Hindlimb muscle (tissue), 1 donor: ENCODE measurements around the gene CDK5RAP1. TPM values are rescaled to one million over a fixed set of nuclear protein-coding genes. Genes with fewer than 3 reads are reported as not detected.
"Not testable (repeated sequence)": the region's sequence is repeated elsewhere in the genome, so short reads cannot be mapped to it uniquely, and the experiment has no call there.

Source experiments
- DNase-seq: peaks from one replicate; pipeline ENCODE4 v3.0.0-alpha.2; 2013
- polyA plus RNA-seq: library from polyadenylated mRNA; unstranded; fragments of 120-200 nt; gene quantifications from one replicate; pipeline ENCODE4 v1.2.1, GENCODE V29; 2013; ENCODE audit not compliant: insufficient read length

Gene CDK5RAP1, protein sequence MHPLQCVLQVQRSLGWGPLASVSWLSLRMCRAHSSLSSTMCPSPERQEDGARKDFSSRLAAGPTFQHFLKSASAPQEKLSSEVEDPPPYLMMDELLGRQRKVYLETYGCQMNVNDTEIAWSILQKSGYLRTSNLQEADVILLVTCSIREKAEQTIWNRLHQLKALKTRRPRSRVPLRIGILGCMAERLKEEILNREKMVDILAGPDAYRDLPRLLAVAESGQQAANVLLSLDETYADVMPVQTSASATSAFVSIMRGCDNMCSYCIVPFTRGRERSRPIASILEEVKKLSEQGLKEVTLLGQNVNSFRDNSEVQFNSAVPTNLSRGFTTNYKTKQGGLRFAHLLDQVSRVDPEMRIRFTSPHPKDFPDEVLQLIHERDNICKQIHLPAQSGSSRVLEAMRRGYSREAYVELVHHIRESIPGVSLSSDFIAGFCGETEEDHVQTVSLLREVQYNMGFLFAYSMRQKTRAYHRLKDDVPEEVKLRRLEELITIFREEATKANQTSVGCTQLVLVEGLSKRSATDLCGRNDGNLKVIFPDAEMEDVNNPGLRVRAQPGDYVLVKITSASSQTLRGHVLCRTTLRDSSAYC
- polyA plus RNA-seq: 24.6 TPM

DNA sequence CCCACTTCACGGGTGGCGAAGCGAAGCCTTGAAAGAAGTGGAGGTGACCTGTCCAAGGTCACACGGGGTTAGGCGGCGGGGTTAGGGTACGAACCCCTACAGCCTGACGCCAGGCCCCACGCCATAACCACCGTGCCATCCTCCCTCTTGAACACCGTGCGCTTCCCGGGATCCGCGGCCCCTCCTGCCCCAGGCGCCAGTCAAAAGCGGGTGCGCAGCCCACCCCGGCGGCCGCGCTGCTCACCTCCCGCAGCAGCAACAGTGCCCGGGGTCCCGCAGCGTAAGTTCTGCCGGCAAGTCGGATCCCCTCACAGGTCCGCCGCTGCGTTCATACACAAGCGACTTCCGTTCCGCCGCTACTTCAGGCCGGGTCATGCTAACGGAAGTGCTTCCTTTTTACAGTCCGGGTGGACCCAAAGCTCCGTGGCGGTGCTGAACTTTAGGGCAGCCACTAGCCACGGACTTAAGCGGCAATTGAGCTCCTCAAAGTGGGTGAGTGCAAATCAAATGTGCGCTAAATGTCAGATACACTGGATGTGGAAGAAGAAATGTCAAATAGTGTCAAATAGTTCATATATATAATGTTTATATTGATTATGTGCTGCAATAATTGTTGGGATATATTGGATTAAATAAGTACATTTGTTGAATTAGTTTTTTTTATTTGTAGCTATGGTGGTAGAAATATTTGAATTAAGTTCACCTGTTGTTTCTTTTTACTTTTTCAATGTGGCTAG, at the start of gene CDK5RAP1:
TSS of gene CDK5RAP1 (minus strand) at position 336 of the 737 bp plus-strand sequence. CDS start 4,455 bp downstream, outside the sequence.
- peak; percentile 90 for DNase-seq

DNA sequence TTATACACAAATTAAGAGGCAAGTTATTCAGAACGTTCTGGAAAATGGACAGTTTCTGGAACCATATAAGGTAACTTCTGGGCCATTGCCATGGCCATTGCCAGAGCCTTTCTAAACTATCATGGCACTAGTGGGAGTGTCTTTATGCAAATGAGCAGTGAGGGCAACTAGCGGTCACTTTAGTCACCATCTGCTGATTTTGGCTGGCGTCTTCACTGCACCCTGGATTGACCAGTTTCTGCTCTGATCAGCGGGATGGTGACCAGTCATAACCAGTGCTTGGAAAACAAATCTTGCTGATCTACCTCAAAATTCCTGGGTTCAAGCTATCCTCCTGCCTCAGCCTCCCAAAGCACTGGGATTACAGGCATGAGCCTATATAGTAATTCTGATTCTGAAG, 49.5 kb upstream of the CDK5RAP1 start:
- DNase-seq: no peak

DNA sequence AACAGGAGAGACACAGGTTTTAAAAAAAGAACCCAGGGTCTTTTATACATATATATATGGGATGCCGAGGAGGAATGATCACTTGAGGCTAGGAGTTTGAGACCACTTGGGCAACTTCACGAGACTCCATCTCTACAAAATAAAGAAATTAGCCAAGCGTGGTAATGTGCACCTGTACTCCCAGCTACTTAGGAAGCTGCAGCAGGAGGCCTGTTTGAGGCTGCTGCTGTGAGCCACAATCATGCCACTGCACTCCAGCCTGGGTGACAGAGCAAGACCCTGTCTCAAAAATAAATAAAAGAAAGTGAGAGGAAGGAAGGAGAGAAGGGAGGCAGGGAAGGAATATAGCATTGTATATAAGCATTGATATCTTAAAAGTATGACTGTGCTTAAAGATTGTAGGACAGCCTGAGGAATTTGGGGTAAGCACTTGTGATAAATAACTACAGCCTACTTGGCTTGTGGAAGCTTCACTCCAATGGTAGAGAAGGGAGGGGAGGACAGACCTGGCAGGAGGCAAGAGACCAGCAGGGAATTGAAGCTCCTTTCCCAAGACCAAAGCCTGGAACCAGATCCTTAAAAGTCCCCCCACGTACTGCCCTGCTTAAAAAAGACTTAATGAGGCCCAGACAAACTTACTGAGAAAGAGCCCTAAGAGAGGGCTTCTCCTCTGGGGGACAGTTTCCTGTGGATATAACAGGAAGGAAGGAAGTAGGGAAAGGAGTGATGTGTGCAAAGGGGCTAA, 44.7 kb upstream of the CDK5RAP1 start:
- no peak for DNase-seq

DNA sequence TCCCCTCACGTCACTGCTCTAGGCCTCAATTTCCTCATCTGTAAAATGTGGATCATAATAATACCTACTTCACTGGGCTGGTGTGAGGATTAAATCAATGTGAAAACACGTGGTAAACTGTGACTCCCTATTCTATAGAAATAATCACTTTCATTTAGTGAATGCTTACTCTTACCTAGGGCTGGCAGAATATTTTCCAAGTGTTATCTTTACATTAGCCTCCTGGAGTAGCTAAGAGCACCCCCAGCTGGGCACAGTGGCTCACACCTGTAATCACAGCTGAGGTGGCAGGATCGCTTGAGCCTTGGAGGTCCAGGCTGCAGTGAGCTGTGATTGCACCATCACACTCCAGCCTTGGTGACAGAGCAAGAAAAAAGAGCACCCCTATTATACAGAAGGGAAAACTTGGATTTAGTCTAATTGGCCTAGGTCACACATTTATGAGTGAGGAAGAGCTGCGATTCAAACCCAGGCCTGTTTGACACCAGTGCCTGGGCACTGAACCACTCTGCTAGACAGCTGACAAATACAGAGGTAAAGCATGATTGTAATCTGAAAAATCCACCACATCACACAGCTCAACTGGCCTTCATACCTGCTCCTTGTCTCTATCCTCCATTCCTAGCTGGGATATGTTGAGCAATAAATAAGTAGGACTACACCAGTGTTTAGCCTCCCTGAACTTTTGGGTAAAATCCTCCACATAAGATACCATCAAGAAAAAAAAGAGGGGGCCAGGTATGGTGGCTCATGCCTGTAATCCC, 43.7 kb upstream of the CDK5RAP1 start:
- no peak for DNase-seq

DNA sequence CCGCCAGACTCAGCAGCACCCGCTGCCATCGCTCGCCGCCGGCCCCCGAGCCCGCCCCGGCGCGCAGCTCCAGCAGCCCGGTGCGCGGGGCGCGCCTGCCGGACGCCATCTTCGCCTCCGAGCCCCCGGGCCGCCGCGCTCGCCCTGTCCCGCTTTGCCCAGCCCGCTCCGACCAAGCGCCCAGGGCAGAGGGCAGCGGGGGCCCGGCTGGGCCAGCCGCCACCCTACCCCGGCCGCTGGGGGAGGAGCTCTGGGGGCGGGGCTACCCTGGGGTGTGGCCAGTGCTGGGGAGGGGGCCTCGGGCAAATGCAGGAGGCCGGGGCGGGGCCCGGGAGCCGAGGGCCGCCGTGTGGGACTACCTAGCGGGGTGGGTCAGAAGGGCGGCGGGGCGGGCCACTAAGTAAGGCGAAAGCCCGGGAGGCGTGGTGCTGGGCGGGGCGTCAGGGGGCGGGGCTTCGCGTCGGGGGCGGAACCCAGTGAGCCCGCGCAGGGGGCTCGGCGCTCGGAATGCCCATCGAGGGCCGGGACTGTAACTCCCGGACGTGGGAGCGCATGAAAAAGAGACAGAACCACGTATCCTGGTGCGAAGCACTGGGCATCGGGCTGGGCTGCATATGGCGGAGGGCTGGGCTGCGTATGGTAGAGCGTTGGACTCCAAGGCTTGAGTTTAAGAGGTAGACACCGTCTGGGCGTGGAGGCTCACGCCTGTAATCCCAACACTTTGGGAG, 42.4 kb upstream of the CDK5RAP1 start, which contains the start of gene SNTA1:
TSS of gene SNTA1 (minus strand) at position 252 of the 728 bp plus-strand sequence. CDS start at position 109, 143 bp downstream.
- DNase-seq: peak; percentile 64

DNA sequence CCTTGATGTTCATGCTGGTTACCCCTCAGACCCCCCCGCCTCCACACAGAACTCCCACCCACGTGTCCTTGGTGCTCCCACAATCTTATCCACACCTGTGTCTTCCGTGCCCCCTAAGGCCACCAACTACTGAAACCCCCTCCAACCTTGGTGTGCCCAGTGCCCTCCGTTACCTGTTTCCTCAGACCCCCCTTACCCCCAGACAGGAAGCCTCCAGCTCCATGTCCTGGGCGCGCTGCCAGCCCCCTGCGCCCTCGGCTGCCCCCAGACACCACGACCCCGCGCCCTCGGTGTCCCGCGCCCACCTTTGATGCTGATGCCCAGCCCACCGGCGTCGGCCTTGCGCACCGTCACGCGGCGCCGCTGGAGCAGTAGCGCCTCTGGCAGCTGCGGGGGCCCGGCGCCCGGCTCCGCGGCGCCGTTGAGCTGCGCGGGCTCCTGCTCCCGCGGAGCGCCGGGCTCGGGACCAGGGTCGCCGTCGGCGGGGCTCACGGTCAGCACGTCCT, 41.7 kb upstream of the CDK5RAP1 start:
- DNase-seq: no peak

DNA sequence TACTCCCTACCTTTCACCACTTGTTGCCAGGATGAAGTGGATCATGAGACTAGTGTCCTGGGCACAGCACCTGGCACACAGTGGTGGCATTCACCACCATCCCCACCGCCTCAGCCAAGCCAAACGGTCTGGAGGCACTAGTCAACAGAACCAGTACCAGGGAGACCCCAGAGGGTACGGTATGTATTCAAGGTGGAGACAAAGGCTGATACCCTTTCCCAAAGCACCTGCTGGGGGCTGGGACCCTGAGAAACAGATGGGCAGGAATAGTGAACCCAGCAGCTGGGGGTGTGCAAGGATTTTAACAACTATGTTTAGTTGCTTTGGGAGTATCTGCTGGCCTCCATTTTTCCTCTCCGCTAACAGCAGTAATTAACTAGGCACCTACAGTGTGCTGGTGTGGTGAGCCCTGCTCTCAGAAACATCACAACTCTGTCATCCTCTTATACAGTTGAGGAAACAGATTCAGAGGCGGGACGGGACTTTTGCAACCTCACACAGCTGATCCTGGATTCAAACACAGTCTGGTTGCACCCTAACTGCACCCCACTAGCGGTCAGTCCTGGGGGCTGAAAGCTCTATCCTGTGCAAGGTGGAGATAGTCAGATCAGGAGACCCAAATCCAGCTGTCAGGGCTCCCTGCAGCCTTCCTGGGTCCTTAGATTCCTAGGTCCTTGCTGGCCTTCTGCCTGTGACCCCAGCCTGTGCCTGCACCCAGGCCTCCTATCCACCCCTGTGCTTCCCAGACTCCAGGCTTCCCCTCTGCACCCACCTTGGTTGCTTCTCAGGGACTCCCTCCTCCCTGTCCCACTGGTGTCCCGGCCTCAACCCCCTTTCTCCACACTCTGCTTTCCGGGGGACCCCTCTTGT, 41.1 kb upstream of the CDK5RAP1 start:
- DNase-seq: no peak

DNA sequence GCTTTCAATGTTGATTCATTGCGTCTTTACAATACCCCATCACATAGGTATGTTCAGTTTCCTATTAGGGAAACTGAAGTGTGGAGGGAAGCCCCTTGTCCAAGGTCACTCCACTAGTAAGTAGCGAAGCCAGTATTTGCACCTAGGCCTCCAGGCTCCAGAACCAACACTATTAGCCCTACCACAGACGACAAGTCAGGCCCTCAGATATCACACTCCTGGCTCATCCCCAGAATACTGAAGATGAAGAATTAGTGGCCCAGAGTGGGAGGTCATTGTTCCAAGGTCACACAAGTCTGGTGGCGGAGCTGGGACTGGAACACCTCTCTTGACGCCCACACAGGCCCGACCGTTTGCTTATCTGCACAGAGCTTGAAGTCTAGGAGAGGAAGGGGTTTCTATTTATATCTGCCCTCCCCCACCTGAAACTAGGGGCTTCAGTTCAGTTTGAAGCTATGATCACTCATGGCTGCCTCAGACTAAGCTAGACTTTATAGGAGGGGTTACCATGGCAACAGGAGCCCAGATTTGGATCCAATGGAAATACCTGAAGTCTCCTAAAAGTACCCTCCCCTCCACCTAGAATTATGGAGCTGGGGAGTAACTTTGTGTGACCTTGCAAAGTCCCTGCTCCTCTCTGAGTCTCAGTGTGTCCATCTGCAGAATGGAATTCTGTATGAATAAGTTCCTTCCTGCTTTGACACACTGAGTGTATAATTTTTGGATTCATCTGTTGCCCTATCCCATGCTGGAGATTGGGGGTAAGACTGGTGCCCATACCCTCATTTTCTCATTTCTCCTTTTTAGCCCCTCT, 40.0 kb upstream of the CDK5RAP1 start:
- DNase-seq: no peak

DNA sequence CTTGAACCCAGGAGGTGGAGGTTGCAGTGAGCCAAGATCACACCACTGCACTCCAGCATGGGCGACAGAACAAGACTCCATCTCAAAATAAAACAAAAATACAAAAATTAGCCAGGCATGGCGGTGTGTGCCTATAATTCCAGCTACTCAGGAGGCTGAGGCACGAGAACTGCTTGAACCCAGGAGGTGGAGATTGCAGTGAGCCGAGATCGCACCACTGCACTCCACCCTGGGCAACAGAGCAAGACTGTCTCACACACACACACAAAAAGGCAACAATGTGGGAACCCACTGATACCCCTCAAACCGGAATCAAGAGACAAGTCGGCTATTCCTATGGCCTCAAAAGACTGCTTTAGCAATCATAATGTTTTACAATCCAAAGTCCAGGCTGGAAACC, 39.2 kb upstream of the CDK5RAP1 start:
- not testable (repeated sequence) for DNase-seq

DNA sequence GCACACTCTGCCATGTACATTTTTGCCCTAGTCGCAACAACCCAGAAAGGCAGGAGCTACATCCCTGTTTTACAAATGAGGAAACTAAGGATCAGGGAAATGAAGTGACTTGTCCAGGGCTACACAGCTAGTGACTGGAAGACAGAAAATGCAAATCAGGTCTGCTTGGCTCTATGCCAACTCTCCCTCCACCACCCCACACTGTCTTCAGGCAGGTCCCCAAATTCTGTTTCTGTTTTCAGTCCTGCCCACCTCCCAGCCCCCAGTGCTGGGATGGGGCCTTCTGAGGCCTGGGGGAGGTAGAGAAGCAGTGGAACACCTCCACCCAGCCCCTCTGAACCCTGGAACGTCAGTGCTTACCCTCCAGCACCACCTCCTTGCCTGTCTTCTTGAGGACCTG, 37.2 kb upstream of the CDK5RAP1 start:
- no peak for DNase-seq

DNA sequence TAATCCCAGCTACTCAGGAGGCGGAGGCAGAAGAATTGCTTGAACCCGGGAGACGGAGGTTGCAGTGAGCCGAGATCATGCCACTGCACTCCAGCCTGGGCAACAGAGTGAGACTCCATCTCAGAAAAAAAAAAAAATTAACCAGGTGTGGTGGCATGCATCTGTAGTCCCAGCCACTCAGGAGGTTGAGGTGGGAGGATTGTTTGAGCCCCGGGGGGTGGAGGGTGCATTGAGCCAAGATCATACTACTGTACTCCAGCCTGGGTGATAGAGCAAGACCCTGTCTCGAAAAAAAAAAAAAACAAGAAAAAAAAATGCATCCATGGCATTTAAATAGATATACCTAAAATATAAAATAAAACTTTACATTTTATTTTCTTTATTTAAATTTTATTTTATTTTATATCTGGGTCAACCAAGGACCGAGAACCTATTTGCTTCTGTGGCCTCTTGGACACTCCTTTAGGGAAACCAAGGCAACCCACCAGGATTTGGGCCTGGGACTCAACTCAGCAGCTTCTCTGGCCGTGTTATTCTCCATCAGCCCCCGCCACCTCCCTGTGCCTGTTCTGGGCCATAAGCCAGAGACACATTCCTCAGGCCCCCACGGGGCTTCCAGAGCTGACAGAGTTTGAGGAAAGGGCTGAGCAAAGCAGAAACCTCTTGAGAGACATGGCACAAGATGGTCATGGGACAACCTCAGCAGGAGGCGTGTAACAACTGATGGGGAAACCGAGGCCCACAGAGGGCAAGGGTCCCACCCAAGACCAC, 36.0 kb upstream of the CDK5RAP1 start:
- no peak for DNase-seq

DNA sequence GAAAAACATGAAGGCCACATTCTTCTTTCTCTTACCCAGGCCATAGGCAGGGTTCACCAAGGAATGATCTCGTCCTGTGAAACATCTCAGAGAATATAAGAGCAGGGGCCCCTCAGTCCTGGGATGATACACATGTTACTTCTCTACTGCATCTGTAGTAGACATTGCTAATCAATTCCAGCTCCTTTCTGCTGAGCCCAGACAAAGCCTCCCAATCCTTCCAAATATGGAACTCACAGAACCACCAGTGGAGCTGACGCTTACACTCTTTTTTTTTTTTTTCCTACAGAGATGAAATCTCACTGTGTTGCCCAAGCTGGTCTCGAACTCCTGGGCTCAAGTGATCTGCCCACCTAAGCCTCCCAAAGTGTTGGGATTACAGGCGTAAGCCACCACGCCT, 33.1 kb upstream of the CDK5RAP1 start:
- DNase-seq: no peak

DNA sequence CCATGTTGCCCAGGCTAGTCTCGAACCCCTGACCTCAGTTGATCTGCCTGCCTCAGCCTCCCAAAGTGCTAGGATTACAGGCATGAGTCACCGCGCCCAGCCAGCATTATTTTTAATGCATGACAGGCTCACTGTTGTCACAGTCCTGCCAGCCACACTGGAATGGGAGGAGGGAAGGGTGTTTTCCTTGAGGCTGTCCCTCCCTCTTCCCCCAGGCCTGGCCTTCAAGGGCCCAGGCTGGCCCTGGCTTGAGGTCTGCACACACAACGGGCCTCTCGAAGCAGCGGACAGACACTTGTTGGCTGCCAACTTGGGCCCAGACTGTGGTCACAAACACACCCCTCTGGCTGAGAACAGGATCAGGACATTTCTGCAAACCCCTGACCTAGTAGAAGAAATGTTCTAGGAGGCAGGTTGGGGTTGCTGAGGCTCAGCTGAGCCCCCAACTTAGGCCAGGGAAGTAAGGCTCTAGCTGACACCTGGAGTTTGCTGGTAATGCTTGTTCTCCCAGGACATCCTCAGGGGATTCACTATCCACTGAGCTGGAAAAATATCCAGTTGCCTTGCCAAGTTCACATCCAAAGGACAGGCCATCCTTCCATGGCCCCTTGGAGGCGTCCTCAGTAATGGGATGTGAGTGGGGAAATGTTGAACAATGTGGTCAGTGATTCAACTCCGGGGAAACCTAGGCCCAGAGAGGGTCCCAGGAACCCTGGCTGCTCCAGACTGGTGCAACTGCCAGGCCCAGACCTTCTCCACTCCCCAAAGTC, 32.3 kb upstream of the CDK5RAP1 start:
- no peak for DNase-seq

DNA sequence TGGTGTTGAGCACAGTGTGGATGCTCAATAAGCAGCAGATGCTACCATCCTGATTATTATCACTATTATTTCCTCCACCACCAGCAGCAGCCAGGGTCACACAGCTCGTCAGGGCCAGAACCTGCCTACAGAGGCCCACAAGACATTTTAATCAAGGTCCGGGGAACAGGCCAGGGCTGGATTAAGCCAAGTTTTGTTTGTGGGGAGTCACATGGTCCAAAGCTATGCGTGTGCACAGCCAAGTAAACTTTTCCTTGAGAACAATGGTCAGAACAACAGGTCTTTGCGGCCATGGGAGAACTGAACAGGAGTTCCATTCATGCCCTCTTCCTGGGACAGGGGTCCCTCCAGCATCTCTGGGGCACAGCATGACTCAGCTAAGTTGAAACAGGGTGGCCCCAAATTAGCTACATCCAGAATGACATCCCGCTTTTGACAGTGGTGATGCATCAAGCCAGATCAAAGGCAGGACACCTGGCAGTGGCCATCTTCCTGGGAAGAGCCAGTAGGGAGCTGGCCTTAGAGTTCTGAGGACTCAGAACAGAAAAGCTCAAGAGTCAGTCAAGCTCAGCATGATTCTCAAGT, 30.6 kb upstream of the CDK5RAP1 start:
- DNase-seq: no peak

DNA sequence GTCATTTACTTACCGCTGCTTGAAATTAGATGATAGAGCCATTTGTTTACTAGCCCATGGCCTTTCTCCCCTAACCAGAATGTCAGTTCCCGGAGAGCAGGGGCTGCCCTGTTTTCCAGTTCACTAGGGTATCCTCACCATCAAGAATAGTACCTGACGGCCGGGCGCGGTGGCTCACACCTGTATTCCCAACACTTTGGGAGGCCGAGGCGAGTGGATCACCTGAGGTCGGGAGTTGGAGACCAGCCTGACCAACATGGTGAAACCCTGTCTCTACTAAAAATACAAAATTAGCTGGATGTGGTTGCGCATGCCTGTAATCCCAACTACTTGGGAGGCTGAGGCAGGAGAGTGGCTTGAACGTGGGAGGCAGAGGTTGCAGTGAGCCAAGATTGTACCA, 22.6 kb upstream of the CDK5RAP1 start:
- not testable (repeated sequence) for DNase-seq

DNA sequence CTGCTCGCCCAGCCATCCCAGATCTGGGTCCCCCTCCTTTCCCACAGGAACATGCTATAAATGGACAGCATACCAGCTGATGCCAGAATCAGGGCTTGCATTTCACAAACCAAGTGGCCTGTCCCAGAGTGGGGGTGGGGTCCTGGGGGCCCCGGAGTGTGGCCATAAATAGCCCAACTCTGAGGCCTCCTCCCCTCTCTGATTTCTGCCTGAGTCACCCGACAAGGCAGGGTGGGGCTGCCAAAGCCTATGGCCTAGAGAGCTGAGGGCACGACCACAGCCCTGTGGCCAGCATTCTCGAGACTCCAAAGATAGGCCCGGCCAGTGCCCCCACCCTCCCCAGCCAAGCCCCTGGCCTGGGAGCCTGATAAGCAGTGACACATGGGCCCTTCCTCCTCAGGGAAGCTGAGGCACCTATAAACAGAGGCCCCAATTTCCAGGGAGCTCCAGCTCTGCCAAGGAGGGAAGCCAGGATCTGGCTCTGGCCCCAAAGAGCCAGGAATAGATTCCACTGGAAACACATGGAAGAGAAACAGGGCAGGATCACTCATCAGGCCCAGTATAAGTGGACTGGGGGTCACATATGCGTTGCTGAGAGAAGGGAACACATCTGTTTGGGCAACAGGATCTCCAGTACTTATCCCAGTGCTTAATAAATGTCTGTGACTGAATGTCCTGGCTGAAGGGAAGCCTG, 22.0 kb upstream of the CDK5RAP1 start:
- DNase-seq: no peak
